GM21723 (cell line): Measurements from ENCODE around the gene B3GNT7.
A peak's percentile ranks its signal among the peaks of the same experiment; 100 is the strongest.
"Not testable (repeated sequence)": the region's sequence is repeated elsewhere in the genome, so short reads cannot be mapped to it uniquely, and the experiment has no call there.

Experiments
- ATAC-seq: cut with Tn5 transposase; IDR thresholded peaks from one replicate; pipeline ENCODE4 v1.9.1; 2021; ENCODE audit warnings: mild to moderate bottlenecking, moderate library complexity; ENCODE audit not compliant: unreplicated experiment

Gene B3GNT7

DNA sequence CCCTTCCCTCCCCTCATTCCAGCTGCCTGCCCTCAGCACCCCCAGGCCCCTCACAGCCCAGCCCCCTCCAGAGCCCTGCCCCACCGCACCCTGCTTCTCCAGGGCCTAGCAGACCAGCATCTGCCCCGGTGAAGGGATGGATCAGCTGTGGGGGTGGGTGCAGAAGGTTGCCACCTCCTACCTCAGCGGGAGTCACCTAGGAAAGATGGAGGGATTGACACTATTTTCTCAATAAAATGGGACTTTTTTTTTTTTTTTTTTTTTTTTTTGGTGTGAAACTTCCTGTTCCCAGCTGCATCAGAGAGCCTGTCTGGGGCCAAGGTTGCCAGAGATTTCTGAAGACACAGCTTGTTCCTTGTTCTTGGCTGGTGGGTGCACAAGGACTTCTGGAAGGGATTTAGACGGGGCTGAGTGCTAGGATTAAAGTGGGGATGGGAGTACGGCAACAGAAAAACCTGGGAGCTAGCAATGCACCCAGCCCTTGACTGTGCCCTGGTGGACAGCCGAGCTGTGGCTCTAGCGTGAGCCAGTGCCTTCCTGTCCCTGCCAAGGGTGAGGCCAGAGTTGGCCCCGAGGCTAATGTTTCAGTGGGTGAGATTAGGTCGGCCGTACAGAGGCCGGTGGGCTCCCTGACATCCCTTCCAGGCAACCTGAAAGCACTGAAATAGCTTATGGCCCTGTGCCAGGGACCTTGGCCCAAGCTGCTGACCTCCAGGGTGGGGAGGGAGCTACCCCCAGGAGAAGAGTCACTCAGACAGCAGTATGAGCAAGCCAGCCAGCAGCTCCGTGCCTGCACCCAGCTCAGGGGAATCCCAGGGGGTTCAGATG, 4.6 kb downstream of the B3GNT7 start:
- no peak for ATAC-seq

DNA sequence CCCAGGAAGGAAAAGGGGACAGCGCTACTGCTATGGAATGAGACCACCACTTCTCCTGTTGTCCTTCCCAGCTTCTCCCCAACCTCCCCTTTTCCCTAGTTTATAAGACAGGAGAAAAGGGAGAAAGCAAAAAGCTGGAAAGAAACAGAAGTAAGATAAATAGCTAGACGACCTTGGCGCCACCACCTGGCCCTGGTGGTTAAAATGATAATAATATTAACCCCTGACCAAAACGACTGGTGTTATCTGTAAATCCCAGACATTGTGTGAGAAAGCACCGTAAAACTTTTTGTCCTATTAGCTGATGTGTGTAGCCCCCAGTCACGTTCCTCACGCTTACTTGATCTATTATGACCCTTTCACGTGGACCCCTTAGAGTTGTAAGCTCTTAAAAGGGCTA, 5.2 kb downstream of the B3GNT7 start:
- not testable (repeated sequence) for ATAC-seq

DNA sequence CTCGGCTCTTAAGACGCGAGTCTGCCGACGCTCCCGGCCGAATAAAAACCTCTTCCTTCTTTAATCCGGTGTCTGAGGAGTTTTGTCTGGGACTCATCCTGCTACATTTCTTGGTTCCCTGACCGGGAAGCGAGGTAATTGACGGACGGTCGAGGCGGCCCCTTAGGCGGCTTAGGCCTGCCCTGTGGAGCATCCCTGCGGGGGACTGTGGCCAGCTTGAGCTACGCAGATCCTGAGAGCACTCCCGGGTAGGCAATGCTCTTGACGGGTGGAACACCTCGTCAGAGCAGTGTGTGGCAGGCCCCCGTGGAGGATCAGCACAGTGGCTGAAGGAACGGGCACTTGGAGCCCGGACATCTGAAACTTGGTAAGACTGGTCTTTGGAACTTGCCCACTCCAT, 5.6 kb downstream of the B3GNT7 start:
- not testable (repeated sequence) for ATAC-seq

DNA sequence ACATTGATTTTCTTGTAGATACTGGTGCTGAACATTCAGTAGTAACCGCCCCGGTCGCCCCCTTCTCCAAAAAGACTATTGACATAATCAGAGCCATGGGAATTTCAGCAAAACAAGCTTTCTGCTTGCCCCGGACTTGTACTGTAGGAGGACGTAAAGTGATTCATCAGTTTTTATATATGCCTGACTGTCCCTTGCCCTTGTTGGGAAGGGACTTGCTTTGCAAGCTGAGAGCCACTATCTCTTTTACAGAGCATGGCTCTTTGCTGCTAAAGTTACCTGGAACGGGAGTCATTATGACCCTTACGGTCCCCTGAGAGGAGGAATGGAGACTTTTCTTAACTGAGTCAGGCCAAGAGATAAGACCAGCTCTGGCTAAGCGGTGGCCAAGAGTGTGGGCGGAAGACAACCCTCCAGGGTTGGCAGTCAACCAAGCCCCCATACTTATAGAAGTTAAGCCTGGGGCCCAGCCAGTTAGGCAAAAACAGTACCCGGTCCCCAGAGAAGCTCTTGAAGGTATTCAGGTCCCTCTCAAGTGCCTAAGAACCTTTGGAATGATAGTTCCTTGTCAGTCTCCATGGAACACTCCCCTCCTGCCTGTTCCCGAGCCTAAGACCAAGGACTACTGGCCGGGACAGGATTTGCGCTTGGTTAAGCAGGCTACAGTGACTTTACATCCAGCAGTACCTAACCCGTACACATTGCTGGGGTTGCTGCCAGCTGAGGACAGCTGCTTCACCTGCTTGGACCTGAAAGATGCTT, 8.1 kb downstream of the B3GNT7 start:
- not testable (repeated sequence) for ATAC-seq

DNA sequence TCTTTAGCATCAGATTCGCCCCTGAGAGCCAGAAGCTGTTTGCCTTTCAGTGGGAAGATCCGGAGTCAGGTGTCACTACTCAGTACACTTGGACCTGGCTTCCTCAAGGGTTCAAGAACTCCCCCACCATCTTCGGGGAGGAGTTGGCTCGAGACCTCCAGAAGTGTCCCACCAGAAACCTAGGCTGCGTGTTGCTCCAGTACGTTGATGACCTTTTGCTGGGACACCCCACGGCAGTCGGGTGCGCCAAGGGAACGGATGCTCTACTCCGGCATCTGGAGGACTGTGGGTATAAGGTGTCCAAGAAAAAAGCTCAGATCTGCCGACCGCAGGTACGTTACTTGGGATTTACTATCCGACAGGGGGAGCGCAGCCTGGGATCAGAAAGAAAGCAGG, 8.7 kb downstream of the B3GNT7 start:
- ATAC-seq, result not testable (repeated sequence)

DNA sequence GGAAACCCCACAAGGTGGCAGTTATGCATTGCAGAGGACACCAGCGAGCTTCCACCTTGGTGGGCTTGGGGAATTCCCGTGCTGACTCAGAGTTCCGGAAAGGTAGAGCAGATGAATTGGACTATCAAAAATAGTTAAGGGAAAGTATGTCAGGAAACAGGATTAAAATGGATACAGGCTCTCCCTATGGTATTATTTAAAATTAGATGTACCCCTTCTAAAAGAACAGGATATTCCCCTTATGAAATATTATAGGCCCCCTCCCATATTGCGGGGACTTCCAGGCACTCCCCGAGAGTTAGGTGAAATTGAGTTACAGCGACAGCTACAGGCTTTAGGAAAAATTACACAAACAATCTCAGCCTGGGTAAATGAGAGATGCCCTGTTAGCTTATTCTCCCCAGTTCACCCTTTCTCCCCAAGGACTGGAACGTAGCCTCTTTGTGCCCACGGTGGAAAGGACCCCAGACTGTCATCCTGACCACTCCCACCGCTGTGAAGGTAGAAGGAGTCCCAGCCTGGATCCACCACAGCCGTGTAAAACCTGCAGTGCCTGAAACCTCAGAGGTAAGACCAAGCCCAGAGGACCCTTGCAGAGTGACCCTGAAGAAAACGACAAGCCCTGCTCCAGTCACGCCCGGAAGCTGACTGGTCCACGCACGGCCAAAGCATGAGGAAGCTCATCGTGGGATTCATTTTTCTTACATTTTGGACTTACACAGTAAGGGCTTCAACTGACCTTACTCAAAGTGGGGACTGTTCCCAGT, 10.3 kb downstream of the B3GNT7 start:
- not testable (repeated sequence) for ATAC-seq

DNA sequence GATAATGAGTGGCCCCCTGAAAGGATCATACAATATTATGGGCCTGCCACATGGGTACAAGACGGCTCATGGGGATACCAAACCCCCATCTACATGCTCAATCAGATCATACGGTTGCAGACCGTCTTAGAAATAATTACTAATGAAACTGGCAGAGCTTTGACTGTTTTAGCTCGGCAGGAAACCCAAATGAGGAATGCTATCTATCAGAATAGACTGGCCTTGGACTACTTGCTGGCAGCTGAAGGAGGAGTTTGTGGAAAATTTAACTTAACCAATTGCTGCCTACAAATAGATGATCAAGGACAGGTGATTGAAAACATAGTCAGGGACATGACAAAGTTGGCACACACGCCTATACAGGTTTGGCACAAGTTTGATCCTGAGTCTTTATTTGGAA, 12.2 kb downstream of the B3GNT7 start:
- not testable (repeated sequence) for ATAC-seq

DNA sequence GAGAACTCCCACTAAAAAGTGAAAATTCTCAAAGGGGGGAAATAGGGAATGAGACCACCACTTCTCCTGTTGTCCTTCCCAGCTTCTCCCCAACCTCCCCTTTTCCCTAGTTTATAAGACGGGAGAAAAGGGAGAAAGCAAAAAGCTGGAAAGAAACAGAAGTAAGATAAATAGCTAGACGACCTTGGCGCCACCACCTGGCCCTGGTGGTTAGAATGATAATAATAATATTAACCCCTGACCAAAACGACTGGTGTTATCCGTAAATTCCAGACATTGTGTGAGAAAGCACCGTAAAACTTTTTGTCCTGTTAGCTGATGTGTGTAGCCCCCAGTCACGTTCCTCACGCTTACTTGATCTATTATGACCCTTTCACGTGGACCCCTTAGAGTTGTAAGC, 12.8 kb downstream of the B3GNT7 start:
- ATAC-seq, result not testable (repeated sequence)

DNA sequence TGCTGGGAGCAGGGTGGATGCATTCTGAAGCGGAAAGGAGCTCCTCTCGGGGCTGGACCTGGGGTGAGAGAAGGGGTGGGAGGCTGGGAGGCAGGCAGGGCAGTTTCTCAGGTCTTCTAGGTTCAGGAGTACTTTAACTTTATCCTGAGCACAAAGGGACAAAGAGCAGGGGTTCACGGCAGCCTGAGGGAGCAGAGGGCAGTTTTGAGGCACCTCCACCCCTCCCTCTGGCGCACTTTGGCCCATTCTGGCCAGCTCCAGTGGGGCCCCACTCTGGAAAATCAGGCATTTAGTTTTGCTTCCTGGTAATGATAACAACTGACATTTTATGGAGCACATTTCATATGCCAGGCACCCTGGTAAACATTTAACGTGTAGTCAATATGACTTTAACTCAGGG, 14.3 kb downstream of the B3GNT7 start:
- no peak for ATAC-seq

DNA sequence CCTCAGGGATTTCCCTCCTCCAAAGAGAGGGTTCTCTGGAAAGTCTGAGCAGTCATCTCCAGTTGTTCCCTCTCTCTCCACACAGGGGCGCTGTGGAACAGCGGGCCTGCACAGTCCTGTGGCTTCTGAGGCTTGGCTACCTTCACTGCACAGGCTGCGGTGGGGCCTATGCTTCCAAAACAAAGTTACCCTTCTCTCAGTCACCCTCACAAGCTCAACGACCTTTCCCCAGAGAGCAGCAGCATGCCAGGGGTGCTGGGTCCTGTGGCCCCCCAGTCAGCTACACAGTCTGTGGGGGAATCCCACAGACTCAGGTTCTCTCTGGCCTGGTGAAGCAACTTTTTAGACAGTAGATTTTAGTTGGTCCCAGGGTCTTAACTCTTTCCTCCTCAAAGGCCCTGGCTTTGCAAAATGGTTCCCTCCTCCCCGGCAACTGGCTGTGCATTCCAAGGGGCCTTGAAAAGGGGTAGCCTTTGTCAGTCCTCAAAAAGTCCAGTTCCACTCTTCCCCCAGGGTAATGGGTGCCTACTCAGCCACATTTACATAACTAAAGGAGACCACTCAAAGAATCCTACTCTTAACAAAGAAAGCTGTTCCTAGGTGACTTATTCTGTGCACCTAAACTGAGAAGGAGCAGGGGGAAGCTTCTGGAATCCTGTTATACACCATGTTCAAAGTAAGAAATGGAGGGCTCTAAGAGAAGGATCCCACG, 14.9 kb downstream of the B3GNT7 start:
- ATAC-seq, result no peak

DNA sequence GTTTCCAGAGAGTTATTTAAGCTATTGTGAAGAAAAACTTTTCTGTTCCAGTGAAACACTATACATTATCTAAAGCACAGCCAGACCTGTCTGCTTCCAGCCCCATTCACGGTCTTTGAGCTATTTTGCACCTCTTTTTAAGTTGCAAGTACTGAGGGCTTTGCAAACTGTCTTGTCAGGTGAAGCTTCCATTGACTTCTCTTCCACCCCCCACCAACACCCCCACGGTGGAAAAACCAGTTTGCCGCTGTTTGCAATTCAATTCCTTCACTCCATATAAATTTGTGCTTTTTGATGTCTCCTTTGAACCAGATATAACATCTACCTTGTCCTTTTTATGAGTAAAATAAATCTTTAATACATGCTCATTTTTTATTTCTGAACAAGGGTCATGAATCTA, 15.7 kb downstream of the B3GNT7 start:
- no peak for ATAC-seq

DNA sequence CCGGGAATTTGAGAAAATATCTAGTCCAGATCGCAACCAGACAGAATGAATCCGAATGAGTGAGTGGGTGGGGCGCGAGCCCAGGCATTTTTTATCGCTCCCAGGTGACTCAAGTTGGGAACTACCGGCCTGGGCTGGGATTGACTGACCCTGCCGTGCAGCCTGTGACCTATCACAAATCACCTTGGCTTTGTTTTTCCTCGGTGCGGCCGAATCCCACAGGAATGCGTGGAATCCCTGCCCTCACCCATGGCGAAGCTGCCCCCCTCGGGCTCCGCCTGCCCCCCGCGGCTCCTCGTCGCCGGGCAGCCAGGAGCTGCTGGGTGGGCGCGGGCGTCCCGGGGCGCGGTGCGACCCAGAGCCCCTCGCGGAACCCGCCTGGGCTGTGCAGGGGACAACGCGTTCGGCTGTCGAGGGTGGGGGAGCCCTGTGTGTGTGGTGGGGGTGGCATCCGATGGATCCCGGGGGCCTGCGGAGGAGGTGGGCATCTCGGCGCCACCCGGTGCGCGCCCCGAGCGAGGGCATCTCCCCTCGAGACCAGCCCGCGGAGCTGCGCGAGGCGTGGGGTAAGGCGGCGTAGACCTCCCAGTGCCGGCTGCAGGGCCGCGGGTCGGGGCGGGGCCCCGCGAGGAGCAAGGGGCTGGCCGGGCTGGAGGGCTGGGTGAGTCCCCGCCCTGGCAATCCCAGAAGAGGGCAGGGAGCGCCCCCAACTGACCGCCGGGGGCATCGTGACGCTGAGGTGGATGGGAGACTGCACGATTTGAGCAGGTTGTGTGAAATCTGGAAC, 16.5 kb downstream of the B3GNT7 start:
- ATAC-seq, result peak; percentile 96

DNA sequence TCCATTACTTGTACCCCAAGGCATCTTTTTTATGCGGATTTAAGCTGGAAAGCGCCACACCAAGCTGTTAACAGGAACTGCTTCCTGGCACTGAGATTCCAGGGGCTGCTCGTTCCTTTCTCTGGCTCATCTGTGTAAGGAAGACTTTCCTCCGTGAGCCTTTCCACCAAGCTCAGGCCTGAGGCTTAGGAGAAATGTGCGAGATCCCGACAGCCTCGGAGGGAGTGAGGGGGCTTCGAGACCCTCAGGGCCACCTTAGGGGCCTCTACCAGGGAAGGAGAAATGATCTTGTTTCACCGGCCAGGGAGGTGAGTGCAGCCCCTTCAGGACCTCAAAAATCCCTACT, 17.1 kb downstream of the B3GNT7 start:
- no peak for ATAC-seq

DNA sequence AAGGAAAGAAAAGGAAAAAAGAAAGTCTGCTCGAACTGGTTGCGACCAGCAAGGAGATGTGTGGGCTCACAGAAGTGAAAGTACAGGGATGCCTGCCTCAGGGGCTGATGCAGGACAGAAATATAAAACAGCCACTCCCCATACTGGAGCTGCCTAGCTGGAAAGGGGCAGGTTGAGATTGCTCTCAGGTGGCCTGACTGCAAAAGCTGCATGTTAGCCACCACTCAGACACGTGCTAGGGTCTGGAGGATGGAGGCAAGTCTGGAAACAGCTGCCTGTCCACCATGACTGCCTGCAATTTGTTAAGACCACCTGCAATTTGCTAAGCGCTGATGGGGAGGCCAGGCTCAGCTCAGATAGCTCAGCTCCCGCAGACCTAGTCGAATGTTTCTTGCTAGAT, 17.9 kb downstream of the B3GNT7 start:
- no peak for ATAC-seq

DNA sequence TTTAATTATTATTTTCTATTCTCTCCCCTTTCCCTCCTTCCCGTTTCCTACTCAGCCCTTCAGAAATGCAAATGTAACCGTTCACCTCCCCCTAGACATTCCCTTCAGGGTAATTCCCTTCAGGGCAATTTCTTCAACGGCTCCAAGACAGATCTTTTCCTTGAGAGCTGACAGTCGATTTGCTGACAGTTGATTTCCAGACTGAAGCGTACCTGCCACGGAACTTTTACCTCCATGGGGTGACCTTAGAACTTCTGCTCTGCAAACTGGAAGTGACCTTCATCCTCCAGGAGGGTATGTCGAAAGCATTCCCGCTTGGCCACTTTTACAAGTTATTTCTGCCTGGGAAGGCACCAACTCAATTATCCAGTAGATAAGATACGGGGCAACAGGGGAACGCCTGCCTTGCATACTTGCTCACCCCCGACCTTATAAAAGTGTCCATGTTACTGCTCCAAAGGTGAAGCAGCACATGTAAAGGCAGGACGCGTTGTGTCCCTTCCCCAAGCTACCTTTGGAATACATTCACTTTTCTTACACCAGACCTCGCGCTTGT, 18.5 kb downstream of the B3GNT7 start:
- ATAC-seq, result no peak

DNA sequence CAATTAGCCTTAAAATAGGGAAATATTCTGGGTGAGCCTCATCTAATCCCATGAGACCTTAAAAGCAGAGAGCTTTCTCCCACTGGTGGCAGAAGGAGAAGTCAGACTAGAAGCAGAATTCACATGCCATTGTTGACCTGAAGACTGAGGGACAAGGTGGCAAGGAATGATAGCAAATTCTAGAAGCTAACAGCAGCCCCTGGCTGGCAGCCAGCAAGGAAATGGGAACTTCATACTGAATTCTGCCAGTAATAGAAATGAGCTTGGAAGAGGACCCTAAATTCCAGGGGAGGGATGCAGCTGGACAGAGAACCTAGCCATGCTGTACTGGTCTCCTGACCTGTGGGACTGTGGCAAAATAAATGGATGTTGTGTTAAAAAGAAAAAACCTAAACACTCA, 19.5 kb downstream of the B3GNT7 start:
- ATAC-seq, result no peak

DNA sequence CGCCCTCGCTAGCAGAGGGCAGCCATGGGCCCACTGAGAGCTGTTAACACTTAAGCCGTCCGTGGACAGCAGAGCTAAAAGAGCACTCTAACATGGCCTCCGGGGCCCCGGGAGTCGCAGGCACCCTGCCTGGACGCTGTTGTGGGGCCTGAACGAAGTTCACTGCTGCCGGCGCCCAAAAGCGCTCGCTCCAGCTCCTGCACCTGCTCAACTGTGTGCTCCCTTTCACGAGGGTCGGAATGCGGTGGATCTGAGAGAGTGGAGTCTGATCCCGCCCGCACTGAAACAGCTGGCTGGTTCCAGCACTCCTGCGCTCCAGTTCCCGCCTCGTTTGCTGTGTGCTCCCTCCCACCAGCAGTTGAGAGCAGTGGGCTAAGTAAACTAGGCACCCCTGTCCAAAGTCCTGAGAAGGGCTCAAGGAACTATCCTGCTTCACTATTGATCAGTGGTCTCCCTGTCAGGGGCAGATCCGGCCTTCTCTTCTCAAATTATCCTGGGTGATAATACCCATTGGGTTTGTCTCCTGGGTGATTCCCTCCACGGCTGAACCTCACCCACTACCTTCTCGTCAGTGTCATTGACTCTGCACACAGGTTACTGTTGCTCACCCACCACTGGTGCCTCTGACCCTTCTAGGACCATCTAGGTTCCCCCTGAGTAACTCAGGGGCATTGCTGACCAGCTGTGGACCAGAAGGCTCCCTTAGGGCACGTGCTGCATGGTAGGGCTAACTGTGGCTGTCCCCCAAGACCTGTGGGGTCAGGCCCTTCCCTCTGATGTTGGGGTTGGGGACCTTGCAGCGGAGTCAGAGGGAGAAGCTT, 23.5 kb downstream of the B3GNT7 start:
- no peak for ATAC-seq

DNA sequence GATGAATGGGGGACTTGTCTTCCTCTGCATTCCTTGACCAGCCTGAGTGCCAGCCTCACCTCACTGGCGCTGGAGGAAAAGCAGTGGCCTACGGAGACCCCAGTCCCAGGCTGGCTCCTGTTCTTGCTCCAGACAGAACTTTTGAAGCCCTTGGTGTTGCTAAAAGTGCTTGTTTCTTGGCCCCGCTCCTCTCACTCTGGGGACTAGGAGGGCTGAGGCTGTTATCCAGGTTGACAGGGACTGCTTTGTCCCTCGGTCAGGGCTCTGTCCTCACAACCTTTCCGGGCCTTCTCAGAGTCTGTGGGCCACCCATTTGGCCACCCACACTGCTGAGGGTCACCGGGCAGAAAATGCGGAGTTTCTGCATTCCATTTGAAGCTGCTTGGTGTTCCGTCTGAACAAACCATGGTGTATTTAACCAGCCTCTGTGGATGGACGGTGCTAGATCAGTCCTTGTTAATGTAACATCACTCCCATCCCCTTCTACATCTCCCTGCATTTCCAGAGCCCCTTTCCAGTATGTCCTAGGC, 25.6 kb downstream of the B3GNT7 start:
- ATAC-seq, result no peak

DNA sequence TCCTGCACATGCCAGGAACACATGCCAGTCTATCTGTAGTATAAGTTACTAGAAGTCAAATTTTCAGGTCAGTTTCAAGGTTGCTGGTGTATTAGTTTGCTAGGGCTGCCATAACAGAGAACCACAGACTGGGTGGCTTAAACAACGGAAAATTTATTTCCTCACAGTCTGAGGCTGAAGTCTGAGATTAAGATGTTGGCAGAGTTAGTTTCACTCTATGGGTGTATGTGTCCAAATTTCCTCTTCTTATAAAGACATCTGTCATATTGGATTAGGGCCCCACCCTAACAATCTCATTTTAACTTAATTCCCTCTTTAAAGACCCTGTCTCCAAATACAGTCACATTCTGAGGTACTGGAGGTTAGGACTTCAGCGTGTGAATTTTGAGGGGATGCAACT, 26.5 kb downstream of the B3GNT7 start:
- ATAC-seq, result no peak
